Loucy (cell line): Measurements from ENCODE around the gene B4GALT2.

Source experiments
- H2AFZ ChIP-seq: fragments of 200-600 bp; sonication (generic); 2 replicates; pipeline ENCODE4 v1.6.0; 2016; ENCODE audit warnings: antibody characterized with exemption, mild to moderate bottlenecking, low read length, moderate library complexity
- H3F3A ChIP-seq: fragments of 200-600 bp; 2 replicates; pipeline ENCODE4 v1.6.0; 2016; ENCODE audit warnings: antibody characterized with exemption, low read depth, mild to moderate bottlenecking
- H3K27me3 ChIP-seq: fragments of 200-600 bp; sonication (generic); 2 replicates; pipeline ENCODE4 v1.6.1; 2014; ENCODE audit warnings: low read length, mild to moderate bottlenecking; ENCODE audit not compliant: insufficient read depth, poor library complexity, severe bottlenecking
- H3K36me3 ChIP-seq: fragments of 200-600 bp; sonication (generic); 2 replicates; pipeline ENCODE4 v1.6.1; 2016; ENCODE audit warnings: low read length; ENCODE audit not compliant: insufficient read depth
- H3K4me1 ChIP-seq: fragments of 200-600 bp; sonication (generic); 2 replicates; pipeline ENCODE4 v1.5.1; 2014; ENCODE audit warnings: low read length, mild to moderate bottlenecking; ENCODE audit not compliant: insufficient read depth, poor library complexity, severe bottlenecking
- H3K4me2 ChIP-seq: fragments of 200-600 bp; sonication (generic); 2 replicates; pipeline ENCODE4 v1.6.0; 2014; ENCODE audit warnings: antibody characterized with exemption, low read length, low read depth, mild to moderate bottlenecking; ENCODE audit not compliant: poor library complexity, severe bottlenecking
- H3K4me3 ChIP-seq: fragments of 200-600 bp; sonication (generic); 2 replicates; pipeline ENCODE4 v1.5.1; 2014; ENCODE audit warnings: low read length, mild to moderate bottlenecking, mixed read lengths; ENCODE audit not compliant: poor library complexity, severe bottlenecking
- H3K79me2 ChIP-seq: fragments of 200-600 bp; sonication (generic); 2 replicates; pipeline ENCODE4 v1.6.1; 2014; ENCODE audit warnings: low read length; ENCODE audit not compliant: insufficient read depth
- H3K9ac ChIP-seq: fragments of 200-600 bp; sonication (generic); 2 replicates; pipeline ENCODE4 v1.6.0; 2014; ENCODE audit warnings: mild to moderate bottlenecking, low read depth, low read length, moderate library complexity; ENCODE audit not compliant: poor library complexity, severe bottlenecking
- H3K9me2 ChIP-seq: fragments of 200-600 bp; sonication (generic); replicated peaks from 2 replicates; pipeline ENCODE4 v1.6.1; 2016; ENCODE audit warnings: low read depth, low read length, mixed read lengths
- H3K9me3 ChIP-seq: fragments of 200-600 bp; sonication (generic); 2 replicates; pipeline ENCODE4 v1.6.1; 2014; ENCODE audit warnings: mild to moderate bottlenecking, antibody characterized with exemption, low read length, low read depth; ENCODE audit not compliant: insufficient read depth
- H4K20me1 ChIP-seq: fragments of 200-600 bp; sonication (generic); 2 replicates; pipeline ENCODE4 v1.6.0; 2014; ENCODE audit warnings: antibody characterized with exemption, low read length, mild to moderate bottlenecking; ENCODE audit not compliant: insufficient read depth, poor library complexity, severe bottlenecking
- CTCF ChIP-seq: fragments of 200-600 bp; sonication (generic); conservative IDR thresholded peaks from 2 replicates; pipeline ENCODE4 v1.5.1; 2014; ENCODE audit warnings: mild to moderate bottlenecking, antibody characterized with exemption, low read length
- EZH2phosphoT487 ChIP-seq: fragments of 200-600 bp; IDR thresholded peaks from 2 replicates; pipeline ENCODE4 v1.6.1; 2018; ENCODE audit warnings: antibody characterized with exemption, mild to moderate bottlenecking, moderate library complexity, borderline replicate concordance

Gene B4GALT2

GRCh38 chr1:43968348-43968948 is 10.6 kb upstream of the B4GALT2 start:
- H4K20me1 ChIP-seq: no peaks in the 10 kb centered on the region
- no peak overlapping the region for H2AFZ ChIP-seq
- peaks cover 7% of the 10 kb centered on the region for H3K4me1 ChIP-seq
- H3K9ac ChIP-seq: no peak overlapping the region
- H3F3A ChIP-seq: no peaks in the 10 kb centered on the region
- no peak overlapping the region for H3K4me3 ChIP-seq
- H3K9me2 ChIP-seq: no peaks in the 10 kb centered on the region
- no peaks in the 10 kb centered on the region for H3K27me3 ChIP-seq
- H3K79me2 ChIP-seq: peaks cover 12% of the 10 kb centered on the region; the same call in 1 of the 2 replicates
- no peak overlapping the region for H3K4me2 ChIP-seq
- TF ChIP-seq EZH2phosphoT487 (no peak), CTCF (no peak)
- H3K9me3 ChIP-seq: no peaks in the 10 kb centered on the region
- no peaks in the 10 kb centered on the region for H3K36me3 ChIP-seq

- Histone ChIP-seq H3K4me1 (peaks cover 16% of the 10 kb centered on the region), H3F3A (no peaks in the 10 kb centered on the region; the same call in 1 of the 2 replicates), H3K36me3 (no peaks in the 10 kb centered on the region), H3K4me2 (peak overlapping the region; percentile 52), H3K9me3 (no peaks in the 10 kb centered on the region), H2AFZ (no peak overlapping the region), H3K4me3 (peak overlapping the region; percentile 97), H3K79me2 (peaks cover 12% of the 10 kb centered on the region; the same call in 1 of the 2 replicates), H3K9me2 (no peaks in the 10 kb centered on the region), H3K9ac (no peak overlapping the region), H3K27me3 (no peaks in the 10 kb centered on the region), H4K20me1 (no peaks in the 10 kb centered on the region)
- TF ChIP-seq CTCF (no peak), EZH2phosphoT487 (no peak)
These were observed 9.6 kb upstream of the B4GALT2 start for GRCh38 chr1:43969416-43969745.

- TF ChIP-seq CTCF (no peak), EZH2phosphoT487 (no peak)
- Histone ChIP-seq H3K9ac (peak within 1 kb of the TSS; percentile 74), H3K4me1 (peaks cover 16% of the 10 kb centered on the region), H2AFZ (peak within 1 kb of the TSS; percentile 83), H4K20me1 (no peaks in the 10 kb centered on the region), H3K4me2 (peak within 1 kb of the TSS; percentile 97), H3F3A (no peaks in the 10 kb centered on the region; the same call in 1 of the 2 replicates), H3K9me3 (no peaks in the 10 kb centered on the region), H3K9me2 (no peaks in the 10 kb centered on the region), H3K4me3 (peak within 1 kb of the TSS; percentile 97), H3K79me2 (peaks cover 13% of the 10 kb centered on the region), H3K36me3 (no peaks in the 10 kb centered on the region), H3K27me3 (no peaks in the 10 kb centered on the region)
These were observed 9.1 kb upstream of the B4GALT2 start, which contains the start of gene DPH2 for GRCh38 chr1:43969746-43970466. DPH2 (plus strand) TSS chr1:43970010; CDS start chr1:43970176, 166 bp downstream.
